Measurements from ENCODE around the gene SKI.
"Not testable (repeated sequence)": the region's sequence is repeated elsewhere in the genome, so short reads cannot be mapped to it uniquely, and the experiment has no call there.

DNA sequence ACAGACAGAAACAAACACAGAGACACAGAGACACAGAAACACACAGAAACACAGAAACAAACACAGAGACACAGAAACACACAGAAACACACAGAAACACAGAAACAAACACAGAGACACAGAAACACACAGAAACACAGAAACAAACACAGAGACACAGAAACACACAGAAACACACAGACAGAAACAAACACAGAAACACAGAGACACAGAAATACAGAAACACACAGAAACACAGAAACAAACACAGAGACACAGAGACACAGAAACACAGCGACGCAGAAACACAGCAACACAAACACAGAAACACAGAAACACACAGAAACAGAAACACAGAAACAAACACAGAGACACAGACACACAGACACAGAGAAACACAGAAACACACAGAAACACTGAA lies 99.0 kb downstream of the SKI start:
- TF ChIP-seq EZH2phosphoT487 (IDR thresholded peaks at IDR 0.05; ENCODE audit: low read depth, severe bottlenecking, unreplicated experiment): not testable (repeated sequence)
- TF ChIP-seq, protein P1, sequence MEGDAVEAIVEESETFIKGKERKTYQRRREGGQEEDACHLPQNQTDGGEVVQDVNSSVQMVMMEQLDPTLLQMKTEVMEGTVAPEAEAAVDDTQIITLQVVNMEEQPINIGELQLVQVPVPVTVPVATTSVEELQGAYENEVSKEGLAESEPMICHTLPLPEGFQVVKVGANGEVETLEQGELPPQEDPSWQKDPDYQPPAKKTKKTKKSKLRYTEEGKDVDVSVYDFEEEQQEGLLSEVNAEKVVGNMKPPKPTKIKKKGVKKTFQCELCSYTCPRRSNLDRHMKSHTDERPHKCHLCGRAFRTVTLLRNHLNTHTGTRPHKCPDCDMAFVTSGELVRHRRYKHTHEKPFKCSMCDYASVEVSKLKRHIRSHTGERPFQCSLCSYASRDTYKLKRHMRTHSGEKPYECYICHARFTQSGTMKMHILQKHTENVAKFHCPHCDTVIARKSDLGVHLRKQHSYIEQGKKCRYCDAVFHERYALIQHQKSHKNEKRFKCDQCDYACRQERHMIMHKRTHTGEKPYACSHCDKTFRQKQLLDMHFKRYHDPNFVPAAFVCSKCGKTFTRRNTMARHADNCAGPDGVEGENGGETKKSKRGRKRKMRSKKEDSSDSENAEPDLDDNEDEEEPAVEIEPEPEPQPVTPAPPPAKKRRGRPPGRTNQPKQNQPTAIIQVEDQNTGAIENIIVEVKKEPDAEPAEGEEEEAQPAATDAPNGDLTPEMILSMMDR (IDR thresholded peaks at IDR 0.05; ENCODE audit: poor library complexity): not testable (repeated sequence)
